ENCODE results near the gene MRPL28.

DNA sequence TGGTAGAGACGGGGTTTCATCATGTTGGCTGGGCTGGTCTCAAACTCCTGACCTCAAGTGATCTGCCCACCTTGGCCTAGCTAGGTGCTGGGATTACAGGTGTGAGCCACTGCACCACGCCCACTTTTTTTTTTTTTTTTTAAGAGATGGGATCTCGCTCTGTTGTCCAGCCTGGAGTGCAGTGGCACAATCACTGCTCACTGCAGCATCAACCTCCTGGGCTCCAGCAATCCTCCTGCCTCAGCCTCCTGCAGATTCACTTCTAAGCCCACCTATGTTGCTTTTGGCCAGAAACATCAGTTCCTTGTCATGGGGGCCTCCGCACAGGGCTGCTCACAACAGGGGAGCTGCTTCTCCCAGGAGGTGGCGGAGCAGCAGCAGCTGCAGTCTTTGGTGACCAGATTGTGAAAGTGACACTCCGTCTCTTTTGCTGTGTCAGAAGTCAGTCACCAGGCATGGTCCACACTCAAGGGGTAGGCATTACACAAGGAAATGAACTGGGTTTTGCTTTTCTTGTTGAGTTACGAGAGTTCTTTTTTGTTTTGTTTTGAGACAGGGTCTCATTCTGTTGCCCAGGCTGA is 22.2 kb upstream of the MRPL28 start:
- TF ChIP-seq, protein P1, sequence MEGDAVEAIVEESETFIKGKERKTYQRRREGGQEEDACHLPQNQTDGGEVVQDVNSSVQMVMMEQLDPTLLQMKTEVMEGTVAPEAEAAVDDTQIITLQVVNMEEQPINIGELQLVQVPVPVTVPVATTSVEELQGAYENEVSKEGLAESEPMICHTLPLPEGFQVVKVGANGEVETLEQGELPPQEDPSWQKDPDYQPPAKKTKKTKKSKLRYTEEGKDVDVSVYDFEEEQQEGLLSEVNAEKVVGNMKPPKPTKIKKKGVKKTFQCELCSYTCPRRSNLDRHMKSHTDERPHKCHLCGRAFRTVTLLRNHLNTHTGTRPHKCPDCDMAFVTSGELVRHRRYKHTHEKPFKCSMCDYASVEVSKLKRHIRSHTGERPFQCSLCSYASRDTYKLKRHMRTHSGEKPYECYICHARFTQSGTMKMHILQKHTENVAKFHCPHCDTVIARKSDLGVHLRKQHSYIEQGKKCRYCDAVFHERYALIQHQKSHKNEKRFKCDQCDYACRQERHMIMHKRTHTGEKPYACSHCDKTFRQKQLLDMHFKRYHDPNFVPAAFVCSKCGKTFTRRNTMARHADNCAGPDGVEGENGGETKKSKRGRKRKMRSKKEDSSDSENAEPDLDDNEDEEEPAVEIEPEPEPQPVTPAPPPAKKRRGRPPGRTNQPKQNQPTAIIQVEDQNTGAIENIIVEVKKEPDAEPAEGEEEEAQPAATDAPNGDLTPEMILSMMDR (IDR thresholded peaks at IDR 0.05): no peak
- TF ChIP-seq POLR2A (IDR thresholded peaks at IDR 0.05) (no peak), POLR2AphosphoS5 (IDR thresholded peaks at IDR 0.05) (no peak), EP300 (IDR thresholded peaks at IDR 0.05) (no peak)

All from gastroesophageal sphincter (tissue), 3 donors.